Measurements from ENCODE around the gene GRM2. TPM values are rescaled to one million over a fixed set of nuclear protein-coding genes. Genes with fewer than 3 reads are reported as not detected.

GRM2 gene
- total and polyA plus RNA-seq, 8 donors, result 0.06 to 0.58 (median 0.26) TPM; not detected in 4

- WGBS, 5 donors, result 78 to 93% (median 90%) methylated on average over 10 of the region's 10 CpGs
- H3K4me3 ChIP-seq, result no peak overlapping the region
Observed at GRCh38 chr3:51717446-51717845, 10.6 kb downstream of the GRM2 start.

DNA sequence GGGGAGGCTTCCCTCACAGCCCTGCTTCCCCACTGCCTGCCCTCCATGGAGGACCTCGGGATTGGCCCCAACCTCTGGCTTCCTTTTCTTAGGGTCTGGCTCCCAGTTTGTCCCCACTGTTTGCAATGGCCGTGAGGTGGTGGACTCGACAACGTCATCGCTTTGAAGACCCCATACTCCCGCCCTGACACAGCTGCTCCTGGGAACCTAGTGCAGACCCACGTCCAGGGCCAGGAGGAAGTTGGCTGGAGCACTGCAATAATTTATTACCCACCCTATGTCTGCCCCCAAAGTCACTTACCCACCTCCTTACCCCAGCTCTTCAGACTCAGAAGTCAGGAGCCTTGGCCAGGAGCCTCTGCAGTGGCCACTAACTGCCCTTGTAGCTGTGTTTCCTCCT, 11.1 kb downstream of the GRM2 start:
- Histone ChIP-seq H3K27me3 (peaks cover 0 to 10% (median 0%) of the 10 kb centered on the region in 3 donors), H3K9me3 (no peaks in the 10 kb centered on the region), H3K27ac (no peak overlapping the region), H3K4me3 (no peak overlapping the region), H3K4me1 (peaks cover 0 to 6% (median 2%) of the 10 kb centered on the region in 4 donors), H3K36me3 (no peaks in the 10 kb centered on the region)
- TF ChIP-seq CTCF (IDR thresholded peaks at IDR 0.05) (no peak), POLR2AphosphoS5 (IDR thresholded peaks at IDR 0.05) (no peak), POLR2A (IDR thresholded peaks at IDR 0.05) (no peak)
- DNase-seq, result no peak
- WGBS, 5 donors, result 70 to 85% (median 83%) methylated on average over 7 of the region's 7 CpGs
- intact Hi-C loops (cut with DNase I; ENCODE audit: low total_unique reads), result loop anchor here (5.0 kb wide), 1 partner anchor 84 kb away; no protein-coding TSS in a partner anchor

More at GRCh38 chr3:51717446-51717845, 10.6 kb downstream of the GRM2 start:
- TF ChIP-seq EP300 (IDR thresholded peaks at IDR 0.05) (no peak), POLR2AphosphoS5 (IDR thresholded peaks at IDR 0.05) (no peak), POLR2A (IDR thresholded peaks at IDR 0.05) (no peak), CTCF (IDR thresholded peaks at IDR 0.05) (no peak)
- peaks cover 0 to 6% (median 2%) of the 10 kb centered on the region in 4 donors for H3K4me1 ChIP-seq
- H3K27ac ChIP-seq, result no peak overlapping the region
- no peak for DNase-seq
- H3K27me3 ChIP-seq, result peaks cover 0 to 10% (median 0%) of the 10 kb centered on the region in 3 donors
- intact Hi-C loops (cut with DNase I; ENCODE audit: low total_unique reads), result loop anchor here (5.0 kb wide), 1 partner anchor 85 kb away; no protein-coding TSS in a partner anchor
- H3K36me3 ChIP-seq, result no peaks in the 10 kb centered on the region
- no peaks in the 10 kb centered on the region for H3K9me3 ChIP-seq

- intact Hi-C loops (cut with DNase I; ENCODE audit: low total_unique reads), result loop anchor here (5.0 kb wide), 1 partner anchor 84 kb away; no protein-coding TSS in a partner anchor
- WGBS, 5 donors, result 37 to 40% (median 39%) methylated on average over 16 of the region's 16 CpGs
- DNase-seq, result peak; percentile 73 to 81
- Histone ChIP-seq H3K27ac (no peak overlapping the region), H3K4me3 (no peak overlapping the region), H3K36me3 (no peaks in the 10 kb centered on the region), H3K4me1 (peaks cover 0 to 6% (median 2%) of the 10 kb centered on the region in 4 donors), H3K9me3 (no peaks in the 10 kb centered on the region), H3K27me3 (peaks cover 0 to 10% (median 0%) of the 10 kb centered on the region in 3 donors)
- no peak for TF ChIP-seq EP300 (IDR thresholded peaks at IDR 0.05)
- no peak for TF ChIP-seq POLR2A (IDR thresholded peaks at IDR 0.05)
- TF ChIP-seq POLR2AphosphoS5 (IDR thresholded peaks at IDR 0.05), result peak in 1 of 3 donors; percentile 39
- TF ChIP-seq CTCF (IDR thresholded peaks at IDR 0.05), result peak in 5 of 7 experiments; percentile 26 to 75 (median 66)
Observed at GRCh38 chr3:51718547-51719409, 11.9 kb downstream of the GRM2 start.

DNA sequence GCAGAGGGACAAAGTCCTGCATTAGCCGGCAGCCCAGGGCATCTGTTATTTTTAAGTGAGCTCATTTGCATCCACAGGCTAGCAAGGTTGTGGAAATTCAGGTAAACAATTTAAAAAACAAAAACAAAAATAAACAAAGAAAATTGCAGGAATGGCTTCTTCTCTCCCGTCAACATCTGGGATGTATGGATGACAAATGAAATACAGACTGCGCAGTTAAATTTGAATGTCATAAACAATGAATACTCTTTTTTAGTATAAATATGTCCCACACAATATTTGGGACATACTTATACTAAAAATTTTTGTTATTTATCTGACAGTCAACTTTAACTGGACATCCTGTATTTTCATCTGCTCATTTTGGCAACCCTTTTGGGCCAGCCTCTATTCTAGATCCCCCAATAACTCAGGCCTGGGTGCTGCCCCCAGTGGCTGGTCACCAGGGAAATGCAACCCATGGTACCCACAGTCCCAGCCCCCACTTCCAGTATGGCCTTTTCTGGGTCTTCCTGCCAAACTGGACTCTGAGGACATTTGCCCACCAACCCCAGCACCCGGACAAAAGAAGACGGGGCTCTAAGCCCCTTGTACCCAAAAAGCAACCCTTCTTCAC, 12.7 kb downstream of the GRM2 start:
- no peak for DNase-seq
- WGBS, 5 donors, result 65 to 76% (median 75%) methylated on average over 5 of the region's 5 CpGs
- peaks cover 0 to 6% (median 2%) of the 10 kb centered on the region in 4 donors for H3K4me1 ChIP-seq
- intact Hi-C loops (cut with DNase I; ENCODE audit: low total_unique reads), result loop anchor here (5.0 kb wide), 1 partner anchor 83 kb away; no protein-coding TSS in a partner anchor
- H3K36me3 ChIP-seq, result no peaks in the 10 kb centered on the region
- TF ChIP-seq POLR2AphosphoS5 (IDR thresholded peaks at IDR 0.05), result no peak
- no peak for TF ChIP-seq POLR2A (IDR thresholded peaks at IDR 0.05)
- TF ChIP-seq EP300 (IDR thresholded peaks at IDR 0.05), result no peak
- no peak for TF ChIP-seq CTCF (IDR thresholded peaks at IDR 0.05)
- H3K27me3 ChIP-seq, result peaks cover 0 to 10% (median 0%) of the 10 kb centered on the region in 3 donors
- H3K27ac ChIP-seq, result no peak overlapping the region
- no peaks in the 10 kb centered on the region for H3K9me3 ChIP-seq
- no peak overlapping the region for H3K4me3 ChIP-seq
